ENCODE results near the gene RAD18. TPM values are rescaled to one million over a fixed set of nuclear protein-coding genes. Genes with fewer than 3 reads are reported as not detected.
A peak's percentile ranks its signal among the peaks of the same experiment; 100 is the strongest.

The RAD18 gene, protein sequence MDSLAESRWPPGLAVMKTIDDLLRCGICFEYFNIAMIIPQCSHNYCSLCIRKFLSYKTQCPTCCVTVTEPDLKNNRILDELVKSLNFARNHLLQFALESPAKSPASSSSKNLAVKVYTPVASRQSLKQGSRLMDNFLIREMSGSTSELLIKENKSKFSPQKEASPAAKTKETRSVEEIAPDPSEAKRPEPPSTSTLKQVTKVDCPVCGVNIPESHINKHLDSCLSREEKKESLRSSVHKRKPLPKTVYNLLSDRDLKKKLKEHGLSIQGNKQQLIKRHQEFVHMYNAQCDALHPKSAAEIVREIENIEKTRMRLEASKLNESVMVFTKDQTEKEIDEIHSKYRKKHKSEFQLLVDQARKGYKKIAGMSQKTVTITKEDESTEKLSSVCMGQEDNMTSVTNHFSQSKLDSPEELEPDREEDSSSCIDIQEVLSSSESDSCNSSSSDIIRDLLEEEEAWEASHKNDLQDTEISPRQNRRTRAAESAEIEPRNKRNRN
- 4.8 and 6.1 TPM in 2 replicates for total RNA-seq

- DNase-seq (ENCODE audit: low read depth in 2 of 2) = peak; percentile 92
These were observed at the start of gene RAD18 for GRCh38 chr3:8963137-8963853. Gene RAD18 (minus strand): TSS chr3:8963472. CDS start chr3:8963385, 87 bp downstream.

DNA sequence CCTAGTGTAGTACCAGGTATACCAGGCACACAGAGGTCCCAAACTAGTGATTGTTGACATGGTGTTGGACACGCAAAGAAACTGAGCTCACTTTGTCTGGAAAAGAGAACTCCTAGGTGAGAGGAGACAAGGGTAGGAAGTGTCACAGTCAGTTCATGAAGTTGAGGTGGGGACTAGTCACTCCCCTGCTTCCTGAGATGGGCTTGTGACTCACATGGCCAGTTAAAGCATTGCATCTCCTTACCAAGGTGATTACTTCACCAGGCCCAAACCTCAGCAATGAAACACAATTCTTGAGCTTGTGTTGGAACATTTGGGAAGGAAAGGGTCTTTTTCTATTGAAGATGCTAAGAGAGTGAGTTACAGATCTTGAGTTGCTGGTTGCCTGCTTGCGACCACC is 49.2 kb upstream of the RAD18 start:
- no peak for DNase-seq (ENCODE audit: low read depth in 2 of 2)

- no peak for DNase-seq (ENCODE audit: low read depth in 2 of 2)
These were observed 46.8 kb upstream of the RAD18 start for GRCh38 chr3:9009976-9010545.

- no peak for DNase-seq (ENCODE audit: low read depth in 2 of 2)
These were observed 45.4 kb upstream of the RAD18 start for GRCh38 chr3:9008550-9009255.

DNA sequence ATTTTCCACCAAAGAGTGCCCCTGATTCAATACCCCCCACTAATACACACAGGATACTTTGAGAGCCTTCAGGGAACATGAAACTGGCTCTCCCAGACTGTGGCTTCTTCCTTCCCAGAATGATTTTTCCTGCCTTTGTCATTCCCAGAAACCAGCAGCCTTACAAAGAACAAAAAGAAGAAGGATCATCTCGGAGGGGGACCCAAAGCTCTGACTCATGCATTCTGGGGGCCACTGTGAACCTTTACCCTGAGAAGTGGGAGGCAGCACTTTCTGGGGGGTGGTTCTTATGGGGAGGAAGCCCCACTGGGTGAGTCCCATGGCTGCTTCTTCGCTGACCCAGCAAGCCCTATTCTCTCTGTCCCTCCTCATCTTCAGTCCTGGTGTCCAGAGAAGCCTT is 44.7 kb upstream of the RAD18 start:
- no peak for DNase-seq (ENCODE audit: low read depth in 2 of 2)

GRCh38 chr3:9007213-9007612 is 43.9 kb upstream of the RAD18 start:
- no peak for DNase-seq (ENCODE audit: low read depth in 2 of 2)

GRCh38 chr3:9000041-9000440 is 36.8 kb upstream of the RAD18 start:
- DNase-seq (ENCODE audit: low read depth in 2 of 2) = no peak

GRCh38 chr3:8997151-8997550 is 33.9 kb upstream of the RAD18 start:
- DNase-seq (ENCODE audit: low read depth in 2 of 2) = no peak

- peak; percentile 15 to 22 for DNase-seq (ENCODE audit: low read depth in 2 of 2)
These were observed 33.4 kb upstream of the RAD18 start for GRCh38 chr3:8996681-8997121.

- DNase-seq (ENCODE audit: low read depth in 2 of 2) = no peak
These were observed 32.9 kb upstream of the RAD18 start for GRCh38 chr3:8996216-8996615.

- DNase-seq (ENCODE audit: low read depth in 2 of 2) = no peak
These were observed 31.0 kb upstream of the RAD18 start for GRCh38 chr3:8994226-8994625.

DNA sequence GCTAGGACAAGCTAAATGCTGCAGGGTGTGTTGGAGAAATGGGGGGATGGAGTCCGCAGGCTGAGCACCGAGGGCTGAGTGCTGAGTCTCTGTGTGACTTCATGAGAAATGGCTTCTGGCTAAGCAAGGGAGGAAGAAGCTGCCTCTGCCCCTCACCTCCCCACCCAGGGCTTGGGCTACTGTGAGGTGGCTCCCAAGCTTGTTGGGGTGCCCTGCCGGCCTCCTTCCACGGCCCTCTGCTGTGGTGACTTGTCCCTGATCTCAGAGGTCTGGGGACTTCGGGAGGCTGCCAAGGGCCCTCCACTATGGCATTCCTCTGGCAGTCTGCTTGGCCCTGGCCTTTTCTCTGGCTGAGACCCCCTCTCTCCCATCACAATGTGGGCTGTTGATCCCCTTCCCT is 30.1 kb upstream of the RAD18 start:
- no peak for DNase-seq (ENCODE audit: low read depth in 2 of 2)

DNA sequence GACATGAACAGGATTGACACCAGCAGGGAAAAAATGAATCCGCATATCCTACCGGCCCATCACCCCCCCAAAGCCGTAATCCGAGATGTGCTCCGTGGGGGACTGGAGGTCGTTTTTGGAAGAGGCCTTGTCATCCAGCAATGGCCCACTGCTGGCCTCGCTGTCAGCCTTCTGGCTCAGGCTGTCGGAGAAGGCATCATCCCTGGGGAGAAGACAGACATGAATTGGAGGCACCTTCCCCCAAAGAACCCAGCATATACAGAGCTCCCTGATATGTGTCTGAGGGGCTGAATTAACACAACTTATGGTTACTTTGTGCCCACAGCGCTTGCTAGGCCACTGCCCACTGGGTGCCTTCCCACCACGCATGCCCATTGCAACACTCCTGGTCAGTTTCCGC is 29.6 kb upstream of the RAD18 start:
- no peak for DNase-seq (ENCODE audit: low read depth in 2 of 2)

GRCh38 chr3:8992199-8992598 is 28.9 kb upstream of the RAD18 start:
- DNase-seq (ENCODE audit: low read depth in 2 of 2) = no peak

- no peak for DNase-seq (ENCODE audit: low read depth in 2 of 2)
These were observed 27.3 kb upstream of the RAD18 start for GRCh38 chr3:8990266-8991215.

DNA sequence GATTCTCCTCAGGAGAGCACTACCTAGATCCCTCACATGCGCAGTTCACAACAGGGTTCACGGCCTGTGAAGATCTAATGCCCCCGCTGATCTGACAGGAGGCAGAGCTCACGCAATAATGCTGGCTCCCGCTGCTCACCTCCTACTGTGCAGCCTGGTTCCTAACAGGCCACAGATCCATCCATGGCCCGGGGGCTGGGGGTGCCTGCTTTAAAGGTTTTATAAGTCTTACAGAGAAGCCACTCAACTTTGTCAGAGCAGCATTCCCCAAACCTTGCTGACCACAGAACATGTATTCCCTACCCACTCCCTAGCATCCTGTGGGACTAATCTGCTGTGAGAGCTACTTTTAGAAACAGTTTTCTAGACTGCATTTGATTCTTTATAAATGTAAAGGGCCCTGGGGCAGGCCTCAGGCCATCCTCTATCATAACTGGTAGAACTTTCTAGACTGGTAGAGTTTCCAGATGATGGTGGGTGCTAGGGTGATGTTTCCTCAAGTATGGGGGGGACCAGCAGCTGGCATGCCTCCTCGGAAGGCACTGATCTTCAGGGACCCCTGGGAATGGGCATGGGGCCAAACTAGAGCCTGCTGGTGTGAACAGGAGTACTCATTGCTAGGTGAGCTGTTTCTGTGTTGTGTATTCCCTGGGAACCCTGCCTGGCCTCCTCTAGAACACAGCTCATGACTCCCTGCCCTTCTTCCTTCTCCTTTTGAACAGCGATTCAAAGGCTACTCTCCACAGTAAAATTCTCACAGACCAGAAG is 25.7 kb upstream of the RAD18 start:
- no peak for DNase-seq (ENCODE audit: low read depth in 2 of 2)

DNA sequence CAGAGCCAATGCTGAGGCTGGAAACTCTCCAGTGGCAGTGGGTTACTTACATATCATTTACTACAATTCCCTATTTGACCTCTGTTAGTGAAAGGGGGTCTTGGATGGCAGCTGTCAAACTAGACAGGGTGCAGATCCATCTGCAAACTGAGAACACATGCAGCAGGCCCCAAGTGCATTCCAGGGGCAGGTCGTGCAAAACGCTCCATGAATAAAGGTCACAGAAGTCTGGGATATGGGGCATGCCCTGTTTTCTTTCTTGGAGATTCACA is 25.0 kb upstream of the RAD18 start:
- no peak for DNase-seq (ENCODE audit: low read depth in 2 of 2)

DNA sequence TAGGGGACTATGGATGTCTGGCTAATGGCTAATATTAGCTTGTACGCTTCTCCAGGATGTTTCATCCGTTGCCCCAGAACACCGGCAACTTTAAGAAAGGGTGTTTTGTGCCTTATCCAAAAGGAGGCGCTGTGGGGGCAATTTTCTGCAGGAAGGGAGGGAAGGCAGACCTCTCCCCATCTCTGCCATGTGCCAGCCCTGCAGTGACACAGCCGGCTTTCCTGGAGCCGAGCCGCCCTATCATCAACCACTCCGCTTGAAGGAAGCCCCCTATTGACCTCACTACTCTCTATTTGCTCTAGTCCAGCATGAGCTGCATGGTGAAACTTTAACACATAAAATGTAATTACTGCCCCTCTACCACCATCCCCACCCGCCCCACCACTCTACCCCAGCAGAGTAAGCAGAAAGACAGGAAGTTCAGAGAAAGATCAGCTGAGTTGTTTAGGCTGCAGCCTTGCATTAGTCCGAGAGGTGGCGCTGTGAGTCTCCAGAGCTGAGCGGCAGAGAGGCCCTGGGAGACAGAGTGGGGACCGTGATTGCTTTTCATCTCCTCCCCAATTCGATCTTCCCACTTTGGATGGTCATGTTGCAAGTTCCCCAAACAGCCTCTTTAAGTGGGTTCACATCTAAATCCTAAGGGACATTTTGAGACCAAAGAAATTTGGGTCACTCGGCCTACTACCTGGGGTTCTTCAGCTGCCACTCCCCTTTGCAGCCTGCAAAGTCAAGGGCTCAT is 24.5 kb upstream of the RAD18 start:
- peak; percentile 65 to 80 for DNase-seq (ENCODE audit: low read depth in 2 of 2)

- DNase-seq (ENCODE audit: low read depth in 2 of 2) = no peak
These were observed 24.0 kb upstream of the RAD18 start for GRCh38 chr3:8987226-8987625.
